BJ (cell line): Measurements from ENCODE around the gene KLF16. TPM values are rescaled to one million over a fixed set of nuclear protein-coding genes. Genes with fewer than 3 reads are reported as not detected.
"Not testable (repeated sequence)": the region's sequence is repeated elsewhere in the genome, so short reads cannot be mapped to it uniquely, and the experiment has no call there.

Experiments used
- CTCF ChIA-PET: fragments of 350-600 bp; formaldehyde crosslinking; extraction: SDS; loops from one replicate; lab custom pipeline; 2021; ENCODE audit warnings: antibody characterized with exemption, inconsistent platforms; lab: Yijun Ruan, JAX
- POLR2A ChIA-PET: fragments of 300-600 bp; sonication (Branson Sonifier 250); formaldehyde crosslinking; extraction: SDS; loops from one replicate; lab custom pipeline; 2021; ENCODE audit warnings: antibody characterized with exemption; lab: Charles Lee
- DNase-seq: peaks from one replicate; pipeline ENCODE4 v3.0.0-alpha.2; 2011; ENCODE audit warnings: low read depth
- H3K27me3 ChIP-seq: 2 replicates; pipeline ENCODE4 v1.6.0; 2011; ENCODE audit warnings: low read length; ENCODE audit not compliant: control insufficient read depth, insufficient read depth
- H3K36me3 ChIP-seq: 2 replicates; pipeline ENCODE4 v1.5.1; 2011; ENCODE audit warnings: low read length; ENCODE audit not compliant: control insufficient read depth, insufficient read depth
- H3K4me3 ChIP-seq: 2 replicates; pipeline ENCODE4 v1.5.1; 2011; ENCODE audit warnings: low read depth, mild to moderate bottlenecking, control low read depth, low read length
- polyA plus RNA-seq: library from polyadenylated mRNA; depleted of rRNA; stranded (reverse); fragments of >200 nt; gene quantifications from 2 replicates; pipeline ENCODE4 v1.2.3, GENCODE V29; 2011
- TF ChIP-seq, protein P1 (sequence below): IDR thresholded peaks from 2 replicates; pipeline ENCODE4 v1.5.1; 2011; ENCODE audit warnings: low read depth, mild to moderate bottlenecking, control low read depth, inconsistent platforms, low read length, moderate library complexity; ENCODE audit not compliant: insufficient read depth

KLF16 gene
- polyA plus RNA-seq, 1 experiment, result 5.7 TPM

DNA sequence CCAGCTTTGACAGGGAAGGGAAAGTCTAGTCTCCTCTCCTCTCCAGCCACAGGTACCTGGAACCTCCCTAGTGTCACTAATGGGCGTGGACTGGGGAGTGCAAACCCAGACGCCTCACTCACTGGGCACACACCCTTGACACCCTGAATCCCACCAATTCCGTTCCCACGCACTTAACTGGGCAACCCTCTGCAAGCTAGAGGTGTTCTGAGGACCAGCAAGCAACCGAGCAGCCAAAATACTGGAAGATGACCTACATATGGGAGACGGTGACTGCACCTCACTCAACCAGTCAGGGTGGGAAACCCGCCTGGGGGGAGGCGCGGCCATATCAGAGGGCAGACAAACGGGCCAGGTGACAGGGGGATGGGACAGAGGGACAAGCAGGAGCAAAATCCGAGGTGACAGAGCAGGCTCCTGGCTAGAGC lies 20.9 kb upstream of the KLF16 start:
- no peak for DNase-seq
- ChIA-PET CTCF (interaction anchor here (1.1 kb wide), 1 partner anchor 8 kb away, joined by 6 read pairs; no protein-coding TSS in a partner anchor), POLR2A (no interaction called here)
- Histone ChIP-seq H3K4me3 (peak overlapping the region; percentile 81), H3K36me3 (peaks cover 5% of the 10 kb centered on the region; the same call in 1 of the 2 replicates), H3K27me3 (no peaks in the 10 kb centered on the region)
- TF ChIP-seq, protein P1, sequence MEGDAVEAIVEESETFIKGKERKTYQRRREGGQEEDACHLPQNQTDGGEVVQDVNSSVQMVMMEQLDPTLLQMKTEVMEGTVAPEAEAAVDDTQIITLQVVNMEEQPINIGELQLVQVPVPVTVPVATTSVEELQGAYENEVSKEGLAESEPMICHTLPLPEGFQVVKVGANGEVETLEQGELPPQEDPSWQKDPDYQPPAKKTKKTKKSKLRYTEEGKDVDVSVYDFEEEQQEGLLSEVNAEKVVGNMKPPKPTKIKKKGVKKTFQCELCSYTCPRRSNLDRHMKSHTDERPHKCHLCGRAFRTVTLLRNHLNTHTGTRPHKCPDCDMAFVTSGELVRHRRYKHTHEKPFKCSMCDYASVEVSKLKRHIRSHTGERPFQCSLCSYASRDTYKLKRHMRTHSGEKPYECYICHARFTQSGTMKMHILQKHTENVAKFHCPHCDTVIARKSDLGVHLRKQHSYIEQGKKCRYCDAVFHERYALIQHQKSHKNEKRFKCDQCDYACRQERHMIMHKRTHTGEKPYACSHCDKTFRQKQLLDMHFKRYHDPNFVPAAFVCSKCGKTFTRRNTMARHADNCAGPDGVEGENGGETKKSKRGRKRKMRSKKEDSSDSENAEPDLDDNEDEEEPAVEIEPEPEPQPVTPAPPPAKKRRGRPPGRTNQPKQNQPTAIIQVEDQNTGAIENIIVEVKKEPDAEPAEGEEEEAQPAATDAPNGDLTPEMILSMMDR, result no peak

DNA sequence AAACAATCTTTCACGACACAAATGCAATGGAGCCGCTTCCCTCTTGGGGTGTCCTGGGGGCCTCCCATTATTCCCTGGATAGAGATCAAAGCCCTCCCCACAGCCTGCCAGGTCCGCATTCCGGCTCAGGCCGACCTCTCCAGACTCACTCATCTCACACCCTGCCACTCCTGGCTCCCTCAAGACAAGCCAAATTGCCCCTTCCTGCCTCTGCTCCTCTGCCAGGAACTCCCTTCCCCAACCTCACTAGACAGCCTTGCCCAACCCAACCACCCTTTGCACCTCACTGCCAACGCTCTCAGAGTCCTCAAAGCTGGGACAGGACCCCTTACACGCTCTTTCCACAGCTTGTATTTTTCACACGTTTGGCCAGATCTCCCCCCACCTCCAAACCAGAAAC lies 20.4 kb upstream of the KLF16 start:
- CTCF ChIA-PET, result no interaction called here

DNA sequence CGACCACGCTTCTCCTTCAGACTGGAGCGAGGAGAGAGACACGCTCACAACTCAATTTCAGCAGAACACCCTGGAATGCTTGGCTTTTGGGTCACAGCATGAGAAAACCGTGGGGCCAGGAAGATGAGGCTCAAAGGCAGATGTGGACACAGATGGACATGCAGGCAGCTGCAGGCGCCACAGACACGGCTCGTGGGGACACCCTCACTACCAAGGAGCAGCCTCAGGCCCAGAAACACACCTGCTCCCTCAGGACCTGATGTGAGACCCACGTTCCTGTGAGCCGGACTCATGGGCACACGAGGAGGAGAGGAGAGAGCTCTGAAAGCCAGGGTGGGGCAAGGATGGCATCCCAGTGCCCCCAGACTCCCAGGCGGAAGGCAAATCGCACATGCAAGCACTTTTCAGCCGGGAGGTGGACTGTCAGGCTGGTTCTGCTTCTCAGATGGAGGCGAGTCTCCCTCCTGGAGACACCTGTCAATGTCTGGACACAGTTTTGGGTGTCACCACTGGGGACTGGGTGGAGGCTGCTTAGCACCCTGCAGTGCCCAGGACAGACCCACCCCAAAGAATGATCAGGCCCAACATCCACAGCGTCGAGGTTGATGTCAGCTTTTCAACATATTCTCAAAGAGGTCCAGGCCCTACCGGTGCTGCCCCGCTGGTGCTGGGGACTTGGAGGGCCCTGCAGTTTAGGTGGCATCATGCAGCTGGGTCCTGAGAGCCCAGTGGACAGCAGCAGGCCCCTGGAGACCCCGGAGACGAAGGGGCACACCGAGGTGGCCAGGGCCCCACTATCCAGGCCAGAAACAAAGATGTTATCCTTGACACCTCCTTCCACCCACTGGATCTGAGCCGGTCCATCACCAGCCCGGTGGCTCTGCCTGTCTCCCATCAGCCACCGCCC lies 19.7 kb upstream of the KLF16 start:
- ChIA-PET CTCF (no interaction called here), POLR2A (no interaction called here)
- no peak overlapping the region for H3K4me3 ChIP-seq
- TF ChIP-seq, protein P1, result no peak
- H3K27me3 ChIP-seq, result no peaks in the 10 kb centered on the region
- H3K36me3 ChIP-seq, result peaks cover 5% of the 10 kb centered on the region; the same call in 1 of the 2 replicates
- no peak for DNase-seq

More for the DNA sequence above, 20.4 kb upstream of the KLF16 start:
- DNase-seq, result no peak
- no peaks in the 10 kb centered on the region for H3K27me3 ChIP-seq
- POLR2A ChIA-PET, result no interaction called here
- peak overlapping the region; percentile 81 for H3K4me3 ChIP-seq
- peaks cover 5% of the 10 kb centered on the region; the same call in 1 of the 2 replicates for H3K36me3 ChIP-seq
- TF ChIP-seq, protein P1, result no peak

DNA sequence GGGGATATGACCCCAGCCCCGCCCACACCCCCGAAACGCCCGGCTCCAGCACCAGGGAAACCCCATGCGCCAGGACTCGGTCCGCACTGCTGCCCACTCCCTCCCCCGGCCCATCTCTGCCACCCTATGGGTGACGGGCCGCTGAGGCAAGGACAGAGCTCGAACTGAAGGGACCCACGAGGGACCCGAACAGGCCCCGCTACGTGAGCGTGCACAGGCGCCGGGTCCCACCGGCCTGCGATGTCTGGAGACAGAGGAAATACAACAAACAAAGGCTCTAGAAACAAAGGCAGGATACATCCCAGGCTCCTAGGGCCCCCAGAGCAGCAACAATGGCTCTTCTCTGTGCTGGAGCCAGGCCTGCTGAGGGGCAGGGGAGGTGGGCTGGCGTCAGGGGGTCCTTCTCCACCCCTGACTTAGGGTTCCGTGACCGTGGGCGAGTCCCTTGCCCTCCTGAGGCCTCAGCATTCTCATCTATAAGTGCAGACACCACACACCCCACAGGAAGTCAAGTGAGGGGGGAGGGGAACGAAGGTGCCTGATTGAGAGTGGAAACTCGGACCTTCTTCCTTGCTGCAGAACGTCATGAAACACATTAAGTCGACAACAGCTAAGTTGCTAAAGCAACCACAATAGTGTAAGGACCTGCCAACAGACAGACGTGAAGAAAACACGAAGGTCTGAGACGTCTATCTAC lies 18.9 kb upstream of the KLF16 start:
- ChIA-PET POLR2A (no interaction called here), CTCF (no interaction called here)
- TF ChIP-seq, protein P1, result no peak
- Histone ChIP-seq H3K27me3 (no peaks in the 10 kb centered on the region), H3K4me3 (no peak overlapping the region), H3K36me3 (peaks cover 5% of the 10 kb centered on the region; the same call in 1 of the 2 replicates)
- no peak for DNase-seq

DNA sequence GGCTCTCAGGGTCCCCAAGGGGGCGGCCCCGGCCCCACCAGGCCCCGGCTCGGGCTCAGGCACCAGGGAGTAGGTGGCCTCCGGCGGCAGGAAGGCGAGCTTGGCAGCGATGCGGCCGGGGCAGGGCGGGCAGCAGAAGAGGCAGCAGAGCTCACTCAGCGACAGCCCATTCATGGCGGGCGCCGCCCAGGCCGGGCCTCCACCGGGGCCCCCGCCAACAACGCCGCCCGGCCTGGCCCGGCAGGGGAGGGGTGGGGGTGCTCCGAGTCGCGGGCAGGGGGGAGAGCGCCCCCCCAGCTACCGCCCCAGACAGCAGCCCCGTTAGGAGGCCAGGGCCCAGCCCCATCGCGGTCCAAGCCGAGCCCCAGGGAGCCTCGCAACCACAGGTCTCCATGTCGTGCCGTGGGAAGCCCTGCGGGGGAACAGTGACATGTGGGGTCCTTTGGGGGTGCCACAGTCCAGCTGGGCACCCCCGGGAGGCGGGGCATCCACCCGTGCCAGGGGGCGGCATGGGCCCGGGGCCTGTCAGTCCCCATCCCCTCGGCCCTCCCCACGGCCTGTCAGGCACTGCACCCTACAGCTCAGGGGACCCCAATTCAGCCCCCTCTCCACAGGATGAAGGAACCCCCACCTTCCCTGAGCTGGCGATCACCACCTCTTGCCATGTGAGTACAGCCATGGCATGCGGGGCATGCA lies 18.2 kb upstream of the KLF16 start:
- DNase-seq, CTCF ChIA-PET, H3K27me3 ChIP-seq, H3K4me3 ChIP-seq, H3K36me3 ChIP-seq, POLR2A ChIA-PET: not testable (repeated sequence)
